ENCODE data around the gene LINC00237.

DNA sequence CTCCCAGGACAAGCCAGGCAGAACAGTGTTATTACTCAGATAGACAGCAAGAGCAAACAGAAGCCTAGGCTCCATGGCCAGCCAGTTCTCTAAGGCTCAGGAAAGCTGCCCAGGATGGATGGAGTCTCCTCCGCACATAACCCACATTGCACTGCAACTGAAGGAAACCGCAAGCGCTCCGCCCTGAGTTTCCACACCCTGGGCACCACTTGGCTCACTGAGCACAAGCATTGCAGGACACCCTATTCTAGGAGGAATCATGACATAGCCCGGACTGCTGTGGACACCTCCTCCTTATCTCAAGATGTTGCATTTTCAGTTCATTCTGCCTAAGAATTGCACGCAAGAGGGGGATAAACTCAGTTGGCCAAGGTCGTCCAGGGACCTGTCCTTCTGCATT is 42.9 kb downstream of the LINC00237 start:
- TF ChIP-seq, protein P1, sequence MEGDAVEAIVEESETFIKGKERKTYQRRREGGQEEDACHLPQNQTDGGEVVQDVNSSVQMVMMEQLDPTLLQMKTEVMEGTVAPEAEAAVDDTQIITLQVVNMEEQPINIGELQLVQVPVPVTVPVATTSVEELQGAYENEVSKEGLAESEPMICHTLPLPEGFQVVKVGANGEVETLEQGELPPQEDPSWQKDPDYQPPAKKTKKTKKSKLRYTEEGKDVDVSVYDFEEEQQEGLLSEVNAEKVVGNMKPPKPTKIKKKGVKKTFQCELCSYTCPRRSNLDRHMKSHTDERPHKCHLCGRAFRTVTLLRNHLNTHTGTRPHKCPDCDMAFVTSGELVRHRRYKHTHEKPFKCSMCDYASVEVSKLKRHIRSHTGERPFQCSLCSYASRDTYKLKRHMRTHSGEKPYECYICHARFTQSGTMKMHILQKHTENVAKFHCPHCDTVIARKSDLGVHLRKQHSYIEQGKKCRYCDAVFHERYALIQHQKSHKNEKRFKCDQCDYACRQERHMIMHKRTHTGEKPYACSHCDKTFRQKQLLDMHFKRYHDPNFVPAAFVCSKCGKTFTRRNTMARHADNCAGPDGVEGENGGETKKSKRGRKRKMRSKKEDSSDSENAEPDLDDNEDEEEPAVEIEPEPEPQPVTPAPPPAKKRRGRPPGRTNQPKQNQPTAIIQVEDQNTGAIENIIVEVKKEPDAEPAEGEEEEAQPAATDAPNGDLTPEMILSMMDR (IDR thresholded peaks at IDR 0.05; ENCODE audit: low read depth, low read length), result no peak
- no peak for TF ChIP-seq EZH2phosphoT487 (IDR thresholded peaks at IDR 0.05; ENCODE audit: low read depth)

Data from OCI-LY3 (cell line).